GM18519 (cell line): Measurements from ENCODE around the gene LMAN2L.
"Not testable (repeated sequence)": the region's sequence is repeated elsewhere in the genome, so short reads cannot be mapped to it uniquely, and the experiment has no call there.

Experiments used
- ATAC-seq: cut with Tn5 transposase; IDR thresholded peaks from one replicate; pipeline ENCODE4 v1.9.1; 2021; ENCODE audit warnings: mild to moderate bottlenecking, moderate library complexity; ENCODE audit not compliant: unreplicated experiment, low FRiP score

Gene LMAN2L

GRCh38 chr2:96689431-96689991 lies 50.4 kb downstream of the LMAN2L start:
- ATAC-seq, result no peak

GRCh38 chr2:96688649-96689430 lies 51.0 kb downstream of the LMAN2L start:
- ATAC-seq, result no peak

- ATAC-seq, result no peak
Observed at GRCh38 chr2:96687711-96688640, 51.9 kb downstream of the LMAN2L start.

GRCh38 chr2:96687266-96687665 lies 52.6 kb downstream of the LMAN2L start:
- ATAC-seq, result no peak

DNA sequence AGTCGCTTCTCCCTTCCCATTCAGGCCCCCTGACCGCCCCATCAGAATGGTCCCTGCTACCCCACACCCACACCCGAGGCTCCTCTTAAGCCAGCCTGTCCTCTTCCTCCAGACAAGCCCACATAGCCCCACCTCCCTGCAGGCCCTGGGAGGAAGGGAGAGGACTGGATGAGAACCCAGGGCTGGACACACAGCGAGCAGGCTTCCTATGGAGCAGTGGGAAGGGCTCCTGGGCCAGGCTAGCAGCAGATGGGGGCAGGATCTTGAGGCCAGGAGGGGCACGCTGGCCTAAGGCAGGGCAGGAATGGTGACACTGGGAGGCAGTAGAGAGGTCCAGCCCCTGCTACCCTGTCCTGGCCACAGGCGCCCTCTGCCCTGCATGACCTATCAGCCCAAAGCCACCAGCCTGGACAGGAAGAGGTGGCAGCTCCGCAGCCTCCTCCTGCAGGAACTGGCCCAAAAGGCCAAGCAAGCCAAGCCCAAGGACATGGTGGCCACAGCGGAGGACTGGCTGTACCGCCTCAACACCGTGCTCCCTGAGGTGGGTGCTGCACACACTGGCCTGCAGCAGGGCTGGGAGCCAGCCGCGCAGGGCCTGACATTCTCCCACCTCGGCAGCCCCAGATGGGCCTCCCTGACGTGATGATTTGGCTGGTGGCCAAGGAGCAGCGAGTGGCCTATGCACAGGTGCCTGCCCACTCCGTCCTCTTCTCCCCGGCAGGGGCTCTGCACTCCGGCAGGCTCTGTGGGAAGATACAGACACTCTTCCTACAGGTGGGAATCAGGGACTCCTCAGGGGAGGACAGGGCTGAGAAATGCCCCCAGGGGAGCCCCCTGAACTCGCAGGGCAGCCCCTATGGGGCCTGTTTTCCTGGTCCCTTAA lies 54.0 kb downstream of the LMAN2L start:
- no peak for ATAC-seq

- no peak for ATAC-seq
Observed at GRCh38 chr2:96684883-96685576, 54.8 kb downstream of the LMAN2L start.

GRCh38 chr2:96683972-96684820 lies 55.7 kb downstream of the LMAN2L start:
- no peak for ATAC-seq

DNA sequence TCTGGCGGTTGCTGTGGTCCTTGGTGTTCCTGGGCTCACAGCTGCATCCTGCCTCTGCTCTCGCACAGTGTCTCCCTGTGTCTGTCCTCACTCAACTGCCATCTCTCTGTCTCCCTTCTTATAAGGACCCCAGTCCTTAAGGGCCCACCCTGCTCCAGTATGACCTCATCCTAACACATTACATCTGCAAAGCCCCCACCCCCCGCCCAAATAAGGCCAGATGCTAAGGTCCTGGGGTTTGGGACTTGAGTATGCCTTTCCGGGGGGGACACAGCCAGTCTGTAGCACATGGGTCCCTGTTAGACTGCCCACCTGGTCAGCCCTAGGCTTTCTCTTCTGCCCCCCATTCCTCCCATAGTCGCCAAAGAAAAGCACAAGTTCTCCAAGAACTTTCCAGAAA lies 56.6 kb downstream of the LMAN2L start:
- ATAC-seq, result no peak

DNA sequence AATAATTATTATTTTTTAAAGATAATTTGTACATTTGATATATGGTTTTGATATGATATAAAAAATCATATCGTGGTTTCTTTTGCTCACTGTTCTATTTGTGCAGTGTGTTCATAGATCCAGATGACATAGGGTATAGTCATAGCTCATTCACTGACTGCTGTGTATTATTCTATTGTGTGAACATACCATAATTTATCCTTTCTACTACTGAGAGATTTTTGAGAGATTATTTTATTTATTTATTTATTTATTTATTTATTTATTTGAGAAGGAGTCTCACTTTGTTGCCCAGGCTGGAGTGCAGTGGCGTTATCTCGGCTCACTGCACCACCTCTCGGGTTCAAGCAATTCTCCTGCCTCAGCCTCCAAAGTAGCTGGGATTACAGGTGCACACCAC lies 58.3 kb downstream of the LMAN2L start:
- ATAC-seq, result no peak

DNA sequence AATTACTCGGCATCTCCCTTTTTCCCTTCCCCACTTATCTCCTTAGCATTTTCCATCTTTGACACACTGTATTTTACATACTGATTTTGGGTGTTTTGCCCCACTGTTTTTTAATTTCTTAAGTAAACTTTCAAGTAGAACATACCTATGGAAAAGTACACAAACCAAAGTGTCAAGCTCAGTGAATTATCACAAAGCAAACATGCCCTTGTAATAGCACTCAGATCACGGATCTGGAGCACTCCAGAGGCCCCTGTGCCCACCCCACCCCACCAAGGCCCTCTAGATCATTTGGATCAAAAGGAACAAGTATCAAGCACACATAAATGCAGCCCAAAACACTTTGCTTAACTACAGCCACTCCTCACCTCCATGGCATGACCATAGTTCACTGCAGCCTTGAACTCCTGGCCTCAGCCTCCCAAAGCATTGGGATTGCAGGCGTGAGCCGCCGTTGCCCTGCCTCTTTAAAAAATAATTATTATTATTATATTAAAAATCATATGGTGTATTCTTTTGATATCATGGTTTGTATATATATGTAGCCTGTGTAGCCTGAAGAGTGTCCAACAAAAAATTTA lies 59.2 kb downstream of the LMAN2L start:
- ATAC-seq, result no peak

DNA sequence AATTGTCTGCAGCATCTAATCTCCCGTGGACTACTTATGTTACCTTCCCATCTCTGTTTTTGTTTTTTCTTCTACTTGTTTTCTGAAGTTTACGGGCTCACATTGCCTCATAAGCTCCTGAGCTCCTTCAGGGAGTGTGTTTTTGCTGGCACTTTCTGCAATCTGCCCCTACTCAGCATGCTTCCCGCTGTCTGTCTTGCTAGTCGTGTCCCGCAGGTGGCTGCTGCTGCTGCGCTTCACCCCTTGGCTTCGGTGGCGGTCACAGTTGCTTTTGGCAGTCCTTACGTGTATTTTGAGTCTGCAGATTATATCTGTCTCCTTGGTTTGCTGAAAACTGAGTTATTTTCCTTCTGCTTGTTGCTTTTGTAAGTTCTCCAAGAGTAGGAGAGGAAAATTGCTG lies 60.0 kb downstream of the LMAN2L start:
- ATAC-seq, result no peak

DNA sequence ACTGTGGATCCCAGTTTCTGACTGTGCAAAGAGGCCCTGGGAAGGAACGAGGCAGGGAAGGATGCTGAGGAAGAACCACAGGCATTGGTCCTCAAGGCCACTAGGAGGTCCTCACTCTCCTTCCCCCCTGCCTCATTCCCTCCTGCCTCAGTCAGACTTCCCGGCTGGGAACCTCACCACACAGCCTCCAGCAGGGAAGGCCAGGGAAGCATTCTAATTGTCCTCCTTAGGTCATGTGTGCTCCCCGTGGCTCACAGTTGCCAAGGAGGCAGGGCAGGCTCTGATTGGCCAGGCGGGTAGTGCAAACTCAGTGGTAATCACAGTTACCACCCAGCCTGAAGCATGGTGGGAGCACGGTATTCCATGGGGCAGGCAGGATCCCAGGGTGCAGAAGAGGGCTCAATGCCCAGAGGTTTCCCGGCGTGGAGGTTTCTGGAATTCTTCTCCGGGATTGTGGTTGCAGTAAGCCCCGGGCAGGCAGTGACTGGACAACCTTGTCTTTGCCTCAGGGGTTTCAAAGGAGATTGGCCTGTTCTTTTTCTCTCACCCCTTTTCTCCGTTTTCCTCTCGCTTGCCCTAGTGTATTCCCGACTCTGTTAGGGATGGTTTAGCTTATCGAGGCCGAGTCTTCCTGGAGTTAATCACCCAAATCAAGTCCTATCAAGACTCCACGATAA lies 70.2 kb downstream of the LMAN2L start:
- no peak for ATAC-seq

DNA sequence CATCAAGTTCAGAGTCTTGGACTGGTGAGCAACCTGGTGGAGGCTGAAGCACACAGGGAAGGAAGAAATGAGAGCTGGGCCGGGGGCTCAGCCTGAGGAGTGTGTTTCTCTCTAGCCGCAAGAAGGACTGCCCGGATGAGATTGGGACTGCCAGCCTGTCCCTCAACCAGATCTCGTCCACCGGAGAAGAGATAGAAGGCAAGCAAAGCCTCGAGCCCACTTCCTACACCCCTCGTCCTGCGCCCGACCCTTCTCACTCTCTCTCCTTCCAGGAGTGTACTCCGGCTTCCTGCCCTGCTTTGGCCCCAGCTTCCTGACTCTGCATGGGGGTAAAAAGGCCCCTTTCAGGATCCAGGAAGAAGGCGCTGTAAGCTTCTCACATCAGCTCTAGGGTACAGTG lies 71.1 kb downstream of the LMAN2L start:
- no peak for ATAC-seq

DNA sequence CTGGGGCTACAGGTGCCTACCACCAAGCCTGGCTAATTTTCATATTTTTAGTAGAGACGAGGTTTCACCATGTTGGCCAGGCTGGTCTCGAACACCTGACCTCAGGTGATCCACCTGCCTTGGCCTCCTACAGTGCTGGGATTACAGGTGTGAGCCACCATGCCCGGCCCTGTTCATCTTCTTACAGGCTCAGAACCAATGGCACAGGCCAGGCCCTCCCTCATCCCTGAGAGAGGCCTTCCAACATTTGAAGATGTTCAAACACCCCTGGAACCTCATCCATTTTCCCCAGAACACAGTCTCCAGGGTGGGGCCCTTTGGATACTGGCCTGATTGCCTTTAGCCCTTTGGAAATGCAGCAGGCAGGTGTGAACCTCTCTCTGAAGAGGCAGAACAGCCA lies 74.1 kb downstream of the LMAN2L start:
- ATAC-seq, result not testable (repeated sequence)

- no peak for ATAC-seq
Observed at GRCh38 chr2:96665083-96665569, 74.7 kb downstream of the LMAN2L start.

- ATAC-seq, result no peak
Observed at GRCh38 chr2:96664366-96664925, 75.4 kb downstream of the LMAN2L start.

DNA sequence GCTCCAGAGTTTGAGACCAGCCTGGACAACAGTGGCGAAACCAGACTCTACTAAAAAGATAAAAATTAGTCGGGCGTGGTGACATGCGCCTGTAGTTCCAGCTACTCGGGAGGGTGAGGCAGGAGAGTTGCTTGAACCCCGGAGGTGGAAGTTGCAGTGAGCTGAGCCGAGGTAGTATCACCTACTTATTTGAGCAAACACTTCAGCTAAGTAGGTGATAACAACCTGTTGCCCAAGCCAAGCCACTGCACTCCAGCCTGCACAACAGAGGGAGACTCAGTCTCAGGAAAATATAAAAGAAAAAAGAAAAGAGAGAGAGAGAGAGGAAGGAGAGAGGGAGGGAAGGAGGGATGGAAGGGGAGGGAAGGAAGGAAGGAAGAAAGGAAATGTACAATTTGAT lies 76.0 kb downstream of the LMAN2L start:
- no peak for ATAC-seq
